ENCODE measurements around the gene SGTA. TPM values are rescaled to one million over a fixed set of nuclear protein-coding genes. Genes with fewer than 3 reads are reported as not detected.

Gene SGTA
- total and polyA plus RNA-seq, 2 of the 13 experiments (the other 11 are each of a cell fraction or from before 2014, with no cell fraction given): 43.9 to 47.4 TPM

- TF ChIP-seq ZNF318 (CRISPR knock-in tag; IDR thresholded peaks at IDR 0.05): no peak
- TF ChIP-seq ZNF335 (CRISPR knock-in tag; IDR thresholded peaks at IDR 0.05): no peak
- TF ChIP-seq TGIF2 (CRISPR knock-in tag; IDR thresholded peaks at IDR 0.05): no peak
- TF ChIP-seq ZNF562 (CRISPR knock-in tag; IDR thresholded peaks at IDR 0.05; ENCODE audit: borderline replicate concordance): no peak
- TF ChIP-seq CEBPB (IDR thresholded peaks at IDR 0.05; ENCODE audit: borderline replicate concordance, low read depth, low read length): no peak
- TF ChIP-seq, protein P1, sequence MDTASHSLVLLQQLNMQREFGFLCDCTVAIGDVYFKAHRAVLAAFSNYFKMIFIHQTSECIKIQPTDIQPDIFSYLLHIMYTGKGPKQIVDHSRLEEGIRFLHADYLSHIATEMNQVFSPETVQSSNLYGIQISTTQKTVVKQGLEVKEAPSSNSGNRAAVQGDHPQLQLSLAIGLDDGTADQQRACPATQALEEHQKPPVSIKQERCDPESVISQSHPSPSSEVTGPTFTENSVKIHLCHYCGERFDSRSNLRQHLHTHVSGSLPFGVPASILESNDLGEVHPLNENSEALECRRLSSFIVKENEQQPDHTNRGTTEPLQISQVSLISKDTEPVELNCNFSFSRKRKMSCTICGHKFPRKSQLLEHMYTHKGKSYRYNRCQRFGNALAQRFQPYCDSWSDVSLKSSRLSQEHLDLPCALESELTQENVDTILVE (CRISPR knock-in tag; IDR thresholded peaks at IDR 0.05): no peak
- no peak for TF ChIP-seq HDAC2 (CRISPR knock-in tag; IDR thresholded peaks at IDR 0.05)
- TF ChIP-seq ZNF672 (CRISPR knock-in tag; IDR thresholded peaks at IDR 0.05): no peak
- no peak for TF ChIP-seq PHF5A (CRISPR knock-in tag; IDR thresholded peaks at IDR 0.05; ENCODE audit: low read depth, unreplicated experiment)
- no peak for TF ChIP-seq HNRNPUL1 (IDR thresholded peaks at IDR 0.05; ENCODE audit: low read depth, low read length)
Observed at GRCh38 chr19:2827022-2827421, 43.9 kb upstream of the SGTA start (continued).

Data from HepG2 (cell line).